Psoas muscle (tissue), 8 donors: Measurements from ENCODE around the gene FUBP3. TPM values are rescaled to one million over a fixed set of nuclear protein-coding genes. Genes with fewer than 3 reads are reported as not detected.

ENCODE experiments used
- ATAC-seq, 4 donors: fragments of 200-7000 bp; cut with Tn5 transposase; one replicate each; pipeline ENCODE4 v1.9.1; 2020; ENCODE audit warnings: moderate library complexity in 3 of 4, mild to moderate bottlenecking in 2 of 4
- DNase-seq, 2 donors: peaks; one replicate each; pipeline ENCODE4 v3.0.0-alpha.2; 2020
- H3K27ac ChIP-seq: fragments of 200-600 bp; one replicate; pipeline ENCODE4 v1.8.0; 2022
- H3K27me3 ChIP-seq, 3 donors: fragments of 200-600 bp in 1 of 3; one replicate each; pipeline versions ENCODE4 v1.6.1 to v1.8.0; 2013 to 2022; ENCODE audit warnings: low read length in 2 of 3, mild to moderate bottlenecking in 2 of 3, moderate library complexity in 1 of 3; ENCODE audit not compliant: insufficient read depth in 3 of 3
- H3K36me3 ChIP-seq, 2 donors: fragments of 200-600 bp in 1 of 2; one replicate each; pipeline versions ENCODE4 v1.6.1 to v1.8.0; 2013 to 2022; ENCODE audit warnings: low read depth in 1 of 2, mild to moderate bottlenecking in 1 of 2, moderate library complexity in 1 of 2; ENCODE audit not compliant: insufficient read depth in 1 of 2
- H3K4me1 ChIP-seq: fragments of 200-600 bp; one replicate; pipeline ENCODE4 v1.8.0; 2022
- H3K4me3 ChIP-seq: fragments of 200-600 bp; one replicate; pipeline ENCODE4 v1.8.0; 2022; ENCODE audit warnings: mild to moderate bottlenecking
- H3K9me3 ChIP-seq: fragments of 200-600 bp; one replicate; pipeline ENCODE4 v1.8.0; 2022
- CTCF ChIP-seq: fragments of 200-600 bp; IDR thresholded peaks from one replicate; pipeline ENCODE4 v1.8.0; 2022; ENCODE audit warnings: antibody characterized with exemption
- WGBS, 3 donors: extraction: QIAGEN DNeasy Blood & Tissue Kit; methylation state at CpG; one replicate each; pipeline versions ENCODE4 v1.1.6 to v1.1.7; 2013; 5-methylcytosine and 5-hydroxymethylcytosine counted together
- intact Hi-C, 2 donors: fragments of 100-400 bp; cut with DNase I; formaldehyde crosslinking; loops; one replicate each; pipeline versions ENCODE4 v1.11.0 to v1.14.2; 2022
- polyA plus RNA-seq, 3 donors: library from polyadenylated mRNA; stranded (reverse); fragments of 200-250 nt; gene quantifications; one replicate each; pipeline ENCODE4 v1.2.3, GENCODE V29; 2013
- total RNA-seq, 4 donors: library from RNA; stranded (reverse); fragmentation: NEBNext Ultra II Directional in 2 of 4; extraction: Animal tissue kit (Norgen Biotek cat#: 25700) in 2 of 4; gene quantifications; one replicate each; pipeline versions ENCODE4 v1.2.1 to v1.2.4, GENCODE V29; 2021 to 2023
- donor health status: healthy with polysubstance abuse.
- donor health status: DM: no; HTN: no; CAD: no; lungs with moderate emphysema.
- donor health status: Bipolar disorder and iron deficiency.
- donor health status: healthy.
- donor health status: DM: yes; HTN: yes; CAD: no.
- donor health status: DM: no; HTN: no; CAD: no.
- donor health status: DM: no; HTN: no; CAD: no.
- donor health status: DM: yes; HTN: yes; CAD: no.

FUBP3 gene
- total and polyA plus RNA-seq, 7 donors = 7.5 to 20.7 (median 16.3) TPM

GRCh38 chr9:130579738-130580463, 524 bp downstream of the FUBP3 start:
- intact Hi-C loops = loop anchor here in 1 of 2 donors (5.0 kb wide), 1 partner anchor 118 kb away; no protein-coding TSS in a partner anchor
- peak overlapping the region; percentile 94 for H3K27ac ChIP-seq
- H3K4me1 ChIP-seq = peaks cover 26% of the 10 kb centered on the region
- TF ChIP-seq CTCF = no peak
- no peaks in the 10 kb centered on the region for H3K27me3 ChIP-seq
- H3K36me3 ChIP-seq = peaks cover 5 to 20% of the 10 kb centered on the region in 2 donors
- WGBS, 3 donors = 1 to 2% (median 1%) methylated on average over 23 to 40 of the region's 40 CpGs
- peak overlapping the region; percentile 88 for H3K4me3 ChIP-seq
- H3K9me3 ChIP-seq = no peaks in the 10 kb centered on the region
- no peak for DNase-seq
- peak in 1 of 4 donors; percentile 11 for ATAC-seq

DNA sequence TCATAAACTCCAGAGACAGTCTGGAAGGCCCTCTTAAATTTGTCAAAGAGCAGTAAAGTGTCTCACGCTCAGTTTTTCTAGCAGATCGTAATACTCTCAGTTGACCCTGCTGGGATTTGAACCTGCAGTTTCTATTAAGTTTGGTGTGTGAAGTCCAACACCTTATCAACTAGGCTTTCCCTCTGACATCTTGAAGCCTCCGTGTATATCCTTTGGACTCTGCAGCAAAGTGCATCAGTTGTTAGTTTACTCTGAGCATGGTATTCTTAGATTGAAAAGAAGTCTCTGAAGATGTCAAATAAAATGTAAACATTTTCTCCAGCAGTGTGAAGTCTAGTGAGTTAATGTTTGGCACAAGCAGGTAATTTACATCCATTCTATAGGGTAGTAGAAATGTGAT, 2.4 kb downstream of the FUBP3 start:
- WGBS, 3 donors = 78 to 87% (median 85%) methylated on average over 3 of the region's 3 CpGs
- intact Hi-C loops = no loop called here
- Histone ChIP-seq H3K27ac (no peak overlapping the region), H3K4me3 (peak overlapping the region; percentile 88), H3K36me3 (peaks cover 5 to 22% of the 10 kb centered on the region in 2 donors), H3K4me1 (peaks cover 26% of the 10 kb centered on the region), H3K9me3 (no peaks in the 10 kb centered on the region), H3K27me3 (no peaks in the 10 kb centered on the region)
- ATAC-seq = no peak
- DNase-seq = no peak
- TF ChIP-seq CTCF = no peak

DNA sequence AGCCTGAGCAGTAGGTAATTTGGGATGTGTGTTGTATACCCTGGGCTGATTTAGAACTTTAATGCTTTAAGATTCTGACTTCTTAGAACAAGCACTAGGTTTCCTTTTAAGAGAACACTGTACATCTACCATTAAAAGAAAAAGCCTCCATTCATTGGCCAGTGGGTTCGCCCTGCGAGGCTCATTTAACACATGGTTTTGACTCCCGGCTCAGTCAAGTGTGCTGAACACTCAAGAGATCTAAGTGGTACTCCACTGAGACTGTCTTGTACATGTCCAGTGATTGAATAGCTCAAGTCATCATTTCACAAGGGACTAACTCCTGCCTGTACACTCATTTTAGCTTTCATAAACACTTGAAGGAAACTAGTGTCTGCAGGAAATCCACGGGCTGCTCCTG, 3.9 kb downstream of the FUBP3 start:
- TF ChIP-seq CTCF = no peak
- H3K9me3 ChIP-seq = no peaks in the 10 kb centered on the region
- intact Hi-C loops = no loop called here
- H3K27me3 ChIP-seq = no peaks in the 10 kb centered on the region
- H3K36me3 ChIP-seq = peaks cover 5 to 23% of the 10 kb centered on the region in 2 donors
- WGBS, 3 donors = 92 to 94% (median 93%) methylated on average over 4 of the region's 4 CpGs
- H3K4me1 ChIP-seq = peaks cover 24% of the 10 kb centered on the region
- ATAC-seq (no peak), DNase-seq (no peak)
- no peak overlapping the region for H3K4me3 ChIP-seq
- no peak overlapping the region for H3K27ac ChIP-seq

DNA sequence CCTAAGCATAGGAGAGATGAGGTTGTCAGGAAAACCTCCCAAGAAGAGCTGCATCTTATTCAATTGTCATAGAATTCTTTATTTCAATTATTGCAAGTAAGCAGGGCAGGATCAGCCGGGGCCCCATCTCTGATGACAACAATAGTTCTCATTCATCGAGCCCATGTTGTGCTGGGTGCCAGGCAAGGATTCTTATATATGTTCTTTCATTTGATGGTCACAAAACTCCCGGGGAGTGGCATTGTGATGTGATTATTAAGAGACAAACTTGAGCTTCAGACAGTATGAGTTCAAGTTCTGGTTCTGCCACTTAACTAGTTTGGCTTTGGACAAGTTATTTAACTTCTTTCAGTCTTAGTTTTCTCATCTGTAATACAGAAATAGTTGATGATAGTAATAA, 8.5 kb downstream of the FUBP3 start:
- TF ChIP-seq CTCF = no peak
- ATAC-seq = no peak
- Histone ChIP-seq H3K9me3 (no peaks in the 10 kb centered on the region), H3K4me3 (no peak overlapping the region), H3K4me1 (peaks cover 13% of the 10 kb centered on the region), H3K27ac (no peak overlapping the region), H3K36me3 (peaks cover 0 to 4% of the 10 kb centered on the region in 2 donors), H3K27me3 (no peaks in the 10 kb centered on the region)
- WGBS, 3 donors = 71 to 92% (median 76%) methylated on average over 3 of the region's 3 CpGs
- intact Hi-C loops = no loop called here
- no peak for DNase-seq

DNA sequence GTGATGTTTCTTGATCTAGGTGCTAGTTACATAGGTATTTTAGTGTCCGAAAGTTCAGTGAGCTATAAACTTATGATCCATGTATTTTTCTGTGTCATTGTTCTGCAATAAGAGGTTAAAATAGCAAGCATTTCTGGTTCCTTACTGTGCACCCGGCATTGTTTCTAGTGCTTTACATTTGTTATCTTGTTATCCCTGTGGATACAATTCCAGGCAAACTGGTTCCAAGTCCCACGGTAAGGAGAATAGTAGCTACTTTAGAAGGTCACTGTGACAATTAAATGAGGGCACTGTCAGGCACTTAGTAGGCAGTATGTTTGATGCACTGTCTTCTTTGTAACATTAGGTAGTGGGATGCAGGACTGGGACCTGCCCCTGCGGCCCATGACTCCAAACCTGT, 9.0 kb downstream of the FUBP3 start:
- DNase-seq = no peak

More for the DNA sequence above, 9.0 kb downstream of the FUBP3 start:
- no peaks in the 10 kb centered on the region for H3K9me3 ChIP-seq
- TF ChIP-seq CTCF = no peak
- intact Hi-C loops = no loop called here
- no peak overlapping the region for H3K4me3 ChIP-seq
- no peak for ATAC-seq
- H3K27ac ChIP-seq = no peak overlapping the region
- H3K4me1 ChIP-seq = peaks cover 13% of the 10 kb centered on the region
- 73 to 78% (median 75%) methylated on average over 4 of the region's 4 CpGs for WGBS, 3 donors
- peaks cover 0 to 3% of the 10 kb centered on the region in 2 donors for H3K36me3 ChIP-seq
- no peaks in the 10 kb centered on the region for H3K27me3 ChIP-seq
